NCI-H1417 treated with DMSO at 0.1 percent for 48 hours (cell line): ENCODE results near the gene CLTB.
"Not testable (repeated sequence)": the region's sequence is repeated elsewhere in the genome, so short reads cannot be mapped to it uniquely, and the experiment has no call there.

Experiments used
- DNase-seq: peaks from one replicate; lab custom pipeline; 2025; lab: John Stamatoyannopoulos, UW

Gene CLTB

DNA sequence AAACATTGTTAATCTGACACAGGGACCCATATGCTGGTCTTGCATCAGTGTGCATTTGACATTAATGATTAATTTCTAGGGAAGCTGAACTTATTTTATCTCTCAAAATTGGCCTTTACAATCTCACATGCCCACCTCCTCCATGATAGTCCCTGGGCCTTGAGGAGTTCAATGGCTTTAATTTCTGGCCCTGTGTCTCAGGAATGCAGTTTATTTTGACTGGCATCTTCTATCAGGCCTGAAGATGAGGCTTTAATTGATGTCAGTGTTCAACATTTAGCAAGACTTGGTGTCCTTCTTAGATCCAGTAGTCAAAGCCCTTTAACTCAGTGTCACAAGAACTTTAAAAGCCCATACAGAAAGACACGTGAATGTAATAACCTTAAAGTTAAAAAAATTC, 10.5 kb upstream of the CLTB start:
- DNase-seq, result no peak

DNA sequence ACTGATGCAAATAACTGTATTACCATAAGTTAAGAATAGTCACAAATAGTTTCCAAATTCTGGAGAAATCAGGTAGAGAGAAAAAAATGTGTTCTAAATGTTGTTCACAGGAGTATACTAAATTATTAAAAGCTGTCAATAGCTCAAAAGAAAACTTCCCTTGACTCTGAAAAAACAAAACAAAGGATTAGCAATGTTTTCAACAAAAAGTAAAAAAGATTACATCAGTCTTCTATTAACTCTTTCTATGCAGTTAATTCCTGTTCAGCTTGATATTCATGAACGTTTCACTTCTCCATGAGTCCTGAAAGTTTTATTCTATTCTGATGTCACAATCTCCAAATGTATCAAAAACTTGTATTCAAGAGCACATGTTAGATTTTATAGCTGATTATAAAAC, 9.5 kb upstream of the CLTB start:
- DNase-seq, result no peak

- DNase-seq, result no peak
Observed at GRCh38 chr5:176425138-176425537, 8.8 kb upstream of the CLTB start.

GRCh38 chr5:176424181-176424580, 7.8 kb upstream of the CLTB start:
- DNase-seq, result no peak

GRCh38 chr5:176420972-176421544, 4.7 kb upstream of the CLTB start:
- DNase-seq, result no peak

DNA sequence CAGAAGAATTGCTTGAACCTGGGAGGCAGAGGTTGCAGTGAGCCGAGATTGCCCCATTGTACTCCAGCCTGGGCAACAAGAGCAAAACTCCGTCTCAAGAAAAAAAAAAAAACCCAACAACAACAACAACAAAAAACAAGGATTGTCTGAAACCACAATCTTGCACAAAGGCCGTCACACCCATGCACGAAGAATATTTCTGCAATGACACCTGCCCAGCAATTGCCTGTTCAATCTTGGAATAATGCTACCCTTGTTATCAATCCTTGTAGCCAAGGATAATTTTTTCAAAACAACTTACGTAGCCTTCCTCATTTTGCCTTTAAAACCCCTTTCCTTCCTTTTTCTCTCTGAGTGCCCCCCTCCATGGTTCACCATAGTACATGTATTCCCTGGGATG, 3.7 kb upstream of the CLTB start:
- no peak for DNase-seq

DNA sequence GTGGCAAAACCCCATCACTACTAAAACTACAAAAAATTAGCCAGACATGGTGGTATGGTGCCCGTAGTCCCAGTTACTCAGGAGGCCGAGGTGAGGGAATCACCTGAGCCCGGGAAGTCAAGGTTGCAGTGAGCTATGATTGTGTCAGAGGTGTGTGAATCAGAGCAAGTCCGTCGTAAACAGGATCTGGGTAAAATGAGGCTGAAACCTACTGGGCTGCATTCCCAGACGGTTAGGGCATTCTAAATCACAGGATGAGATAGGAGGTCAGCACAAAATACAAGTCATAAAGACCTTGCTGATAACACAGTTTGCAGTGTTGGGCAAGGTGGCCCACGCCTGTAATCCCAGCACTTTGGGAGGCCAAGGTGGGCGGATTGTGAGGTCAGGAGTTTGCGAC, 1.9 kb upstream of the CLTB start:
- no peak for DNase-seq

- no peak for DNase-seq
Observed at GRCh38 chr5:176416965-176417364, 626 bp upstream of the CLTB start.

DNA sequence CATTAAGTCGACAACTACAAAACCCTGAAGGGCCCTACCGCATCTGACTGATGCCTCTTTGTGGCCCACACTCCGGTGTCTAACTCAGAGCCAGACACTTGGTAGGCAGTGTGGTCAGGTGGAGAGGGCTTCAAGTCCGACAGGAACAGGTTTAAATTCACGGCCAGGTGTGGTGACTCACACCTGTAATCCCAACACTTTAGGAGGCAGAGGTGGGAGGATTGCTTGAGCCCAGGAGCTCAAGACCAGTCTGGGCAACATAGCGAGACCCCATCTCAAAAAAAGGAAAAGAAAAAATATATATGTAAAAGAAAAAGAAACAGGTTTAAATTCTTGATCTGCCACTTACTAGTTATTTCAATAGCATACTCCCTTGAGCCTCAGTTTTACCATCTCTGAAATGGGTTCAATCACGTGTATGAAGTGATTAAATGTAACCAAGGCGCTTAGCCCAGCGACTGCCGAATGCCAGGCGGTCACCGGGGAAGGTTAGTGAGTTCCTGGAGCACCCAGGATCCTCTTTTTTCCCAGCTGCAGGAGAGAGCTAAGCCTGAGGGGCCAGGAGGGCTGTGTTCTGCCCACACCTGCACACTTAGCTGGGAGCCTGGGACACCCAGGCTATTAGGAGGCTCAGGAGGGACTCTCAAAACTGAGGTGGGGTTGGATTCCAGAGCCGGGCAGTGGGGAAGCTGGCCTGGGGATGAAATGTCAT, 943 bp downstream of the CLTB start:
- DNase-seq, result no peak

GRCh38 chr5:176414704-176415103, 1.6 kb downstream of the CLTB start:
- no peak for DNase-seq

GRCh38 chr5:176413709-176414191, 2.6 kb downstream of the CLTB start:
- no peak for DNase-seq

DNA sequence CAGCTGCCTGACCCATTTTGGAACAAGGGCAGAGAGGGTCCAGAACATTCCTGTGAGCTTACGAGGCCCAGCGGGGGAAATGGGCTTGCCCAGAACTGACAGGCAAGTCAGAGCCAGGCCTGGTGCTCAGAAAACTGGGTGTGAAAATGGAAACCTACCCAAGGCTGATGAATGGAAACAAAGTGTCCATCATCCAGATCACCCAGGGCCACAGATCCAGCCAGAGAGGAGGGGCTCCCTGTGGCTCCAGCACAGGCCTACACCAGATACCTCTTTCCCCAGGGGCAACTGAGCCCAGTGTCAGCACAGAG, 3.1 kb downstream of the CLTB start:
- no peak for DNase-seq

DNA sequence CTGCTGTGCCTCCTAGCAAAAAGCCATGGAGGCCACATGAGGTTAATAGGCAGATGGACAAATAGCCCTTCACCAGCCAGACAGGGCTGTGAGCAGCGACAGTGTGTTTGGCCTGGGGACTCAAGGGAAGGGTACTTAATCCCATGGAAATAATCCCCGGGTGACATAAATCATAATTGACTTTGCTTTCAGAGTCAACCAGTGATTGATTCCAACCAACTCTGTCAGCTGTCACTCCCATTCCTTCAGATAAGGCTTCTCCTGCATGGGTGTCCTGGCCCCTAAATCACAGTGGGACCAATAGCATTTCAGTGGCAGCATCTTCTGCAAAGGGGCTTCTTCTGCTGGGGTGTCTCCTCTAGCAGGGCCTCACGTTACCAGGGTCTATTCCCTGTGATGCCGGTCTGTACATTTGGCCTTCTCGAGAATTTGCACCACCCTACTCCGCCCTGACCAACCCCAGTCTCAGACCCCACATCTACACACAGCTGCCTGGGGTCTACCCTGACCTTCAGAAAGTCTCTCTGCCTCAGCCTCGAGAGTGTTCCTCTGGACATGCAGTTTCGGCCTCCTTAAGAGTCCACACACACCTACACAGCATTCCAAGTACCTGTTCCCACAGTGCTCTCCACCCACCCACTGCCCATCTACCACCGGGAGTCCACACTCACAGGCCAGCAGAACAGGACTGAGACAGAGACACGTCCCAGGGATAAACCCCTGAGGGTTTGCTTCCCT, 3.7 kb downstream of the CLTB start:
- DNase-seq, result no peak

- DNase-seq, result no peak
Observed at GRCh38 chr5:176410486-176411180, 5.7 kb downstream of the CLTB start.

DNA sequence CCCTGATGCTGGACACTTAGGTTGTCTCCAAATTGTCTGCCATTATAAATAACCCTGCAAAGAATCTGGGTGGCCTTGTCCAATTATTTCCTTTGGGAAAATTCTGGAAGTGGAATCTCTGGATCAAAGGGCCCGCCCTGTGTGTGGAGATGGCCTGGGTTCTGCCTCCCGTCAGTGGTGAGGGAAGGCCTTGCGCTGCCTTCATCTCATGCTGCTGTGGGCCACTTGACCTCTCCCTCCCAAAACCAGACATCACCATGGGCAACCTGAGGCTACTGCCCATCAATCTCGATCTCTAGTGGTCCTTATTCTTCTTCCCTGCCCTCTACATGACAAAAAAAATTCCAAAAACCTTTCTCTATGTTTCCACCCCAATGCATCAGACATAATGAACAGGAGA, 6.6 kb downstream of the CLTB start:
- DNase-seq, result no peak

DNA sequence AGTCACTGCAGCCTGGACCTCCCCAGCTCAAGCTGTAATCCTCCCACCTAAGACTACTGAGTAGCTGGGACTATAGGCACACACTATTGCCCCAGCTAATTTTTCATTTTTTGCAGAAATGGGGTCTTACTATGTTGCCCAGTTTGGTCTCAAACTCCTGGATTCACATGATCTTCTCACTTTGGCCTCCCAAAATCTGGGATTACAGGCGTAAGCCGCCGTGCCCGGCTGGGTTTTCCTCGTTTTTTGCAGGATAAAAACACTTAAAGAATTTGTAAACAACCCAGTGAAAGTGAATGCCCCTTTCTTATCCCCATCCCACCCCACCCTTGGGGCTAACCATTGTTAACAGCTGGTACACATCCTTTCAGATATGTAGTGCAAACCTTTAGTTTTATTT, 7.7 kb downstream of the CLTB start:
- DNase-seq, result no peak

GRCh38 chr5:176408252-176408573, 8.1 kb downstream of the CLTB start:
- DNase-seq, result not testable (repeated sequence)

GRCh38 chr5:176407456-176408251, 8.7 kb downstream of the CLTB start:
- DNase-seq, result no peak

- no peak for DNase-seq
Observed at GRCh38 chr5:176406436-176407052, 9.8 kb downstream of the CLTB start.

GRCh38 chr5:176405656-176406435, 10.5 kb downstream of the CLTB start:
- no peak for DNase-seq
